ENCODE data around the gene MUC4. TPM values are rescaled to one million over a fixed set of nuclear protein-coding genes. Genes with fewer than 3 reads are reported as not detected.

MUC4 gene
- total and polyA plus RNA-seq, 2 donors from 2014 or later: 0.19 TPM; not detected in 1

DNA sequence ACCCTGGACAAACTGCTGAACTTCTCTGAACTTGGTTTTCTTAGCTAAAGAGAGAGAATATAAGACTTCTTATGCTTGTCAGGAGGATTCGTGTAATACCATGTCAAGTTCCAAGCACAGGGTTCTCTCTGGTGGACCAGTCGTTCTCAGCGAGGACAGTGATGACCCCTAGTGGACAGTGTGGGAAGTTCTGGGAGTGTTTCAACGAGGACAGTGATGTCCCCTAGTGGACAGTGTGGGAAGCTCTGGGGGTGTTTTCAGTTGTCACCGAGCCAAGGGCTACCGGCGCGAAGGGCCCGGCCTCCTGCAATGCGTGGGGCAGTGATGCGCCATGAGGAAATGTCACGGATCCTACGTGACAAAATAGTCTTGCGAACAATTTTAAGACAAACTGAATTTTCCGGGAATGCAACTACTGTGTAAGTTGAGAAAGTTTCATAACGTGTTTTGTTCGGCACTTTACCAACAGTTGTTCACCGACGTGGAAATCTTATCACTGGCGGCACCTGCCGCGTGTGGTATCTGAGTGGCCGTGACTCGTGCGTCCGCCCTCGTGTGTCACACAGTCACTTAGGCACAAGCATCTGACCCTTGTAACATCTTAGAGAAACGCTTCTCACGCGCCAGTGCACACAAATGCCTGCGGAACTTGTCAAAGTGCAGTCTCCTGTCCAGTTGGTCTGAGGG lies 39.3 kb upstream of the MUC4 start:
- FAIRE-seq: no peak
- peak overlapping the region in 1 of 3 donors; percentile 15 for H3K4me3 ChIP-seq (ENCODE audit: low read length in 3 of 3)

GRCh38 chr3:195849322-195850074 lies 37.8 kb upstream of the MUC4 start:
- Histone ChIP-seq H3K4me1 (ENCODE audit: control insufficient read depth in 2 of 3, insufficient read depth in 2 of 3, low read depth in 1 of 3, low read length in 3 of 3) (no peaks in the 10 kb centered on the region), H3K27me3 (ENCODE audit: control insufficient read depth, insufficient read depth, low read length) (peaks cover 2% of the 10 kb centered on the region), H3K9me3 (ENCODE audit: control insufficient read depth in 2 of 3, insufficient read depth in 1 of 3, low read length in 3 of 3) (no peaks in the 10 kb centered on the region), H3K4me3 (ENCODE audit: low read length in 3 of 3) (no peak overlapping the region), H3K36me3 (ENCODE audit: control insufficient read depth in 2 of 3, insufficient read depth in 3 of 3, low read length in 3 of 3) (no peaks in the 10 kb centered on the region), H3K27ac (ENCODE audit: low read depth in 2 of 2, low read length in 2 of 2) (no peak overlapping the region), H3K9ac (ENCODE audit: low read length in 3 of 3) (no peak overlapping the region)
- DNase-seq (peak in 2 of 5 donors; percentile 46 to 61), FAIRE-seq (no peak)
- intact Hi-C loops (cut with DNase I): no loop called here
- peak; percentile 8 for TF ChIP-seq CTCF (IDR thresholded peaks at IDR 0.05; ENCODE audit: borderline replicate concordance, extremely low read depth, insufficient read depth)

More for the DNA sequence above, 39.3 kb upstream of the MUC4 start:
- intact Hi-C loops (cut with DNase I): no loop called here
- Histone ChIP-seq H3K27ac (ENCODE audit: low read depth in 2 of 2, low read length in 2 of 2) (no peak overlapping the region), H3K4me1 (ENCODE audit: control insufficient read depth in 2 of 3, insufficient read depth in 2 of 3, low read depth in 1 of 3, low read length in 3 of 3) (no peaks in the 10 kb centered on the region), H3K9me3 (ENCODE audit: control insufficient read depth in 2 of 3, insufficient read depth in 1 of 3, low read length in 3 of 3) (no peaks in the 10 kb centered on the region), H3K27me3 (ENCODE audit: control insufficient read depth, insufficient read depth, low read length) (peaks cover 2% of the 10 kb centered on the region), H3K9ac (ENCODE audit: low read length in 3 of 3) (peak overlapping the region in 1 of 3 donors; percentile 15), H3K36me3 (ENCODE audit: control insufficient read depth in 2 of 3, insufficient read depth in 3 of 3, low read length in 3 of 3) (no peaks in the 10 kb centered on the region)
- peak in 4 of 5 donors; percentile 90 to 95 (median 94) for DNase-seq
- TF ChIP-seq CTCF (IDR thresholded peaks at IDR 0.05; ENCODE audit: borderline replicate concordance, extremely low read depth, insufficient read depth): peak; percentile 100

- no peak overlapping the region for H3K4me3 ChIP-seq (ENCODE audit: low read length in 3 of 3)
- TF ChIP-seq CTCF (IDR thresholded peaks at IDR 0.05; ENCODE audit: borderline replicate concordance, extremely low read depth, insufficient read depth): no peak
- FAIRE-seq (no peak), DNase-seq (peak in 1 of 5 donors; percentile 69)
- H3K9ac ChIP-seq (ENCODE audit: low read length in 3 of 3): no peak overlapping the region
- no peaks in the 10 kb centered on the region for H3K4me1 ChIP-seq (ENCODE audit: control insufficient read depth in 2 of 3, insufficient read depth in 2 of 3, low read depth in 1 of 3, low read length in 3 of 3)
- intact Hi-C loops (cut with DNase I): no loop called here
- H3K9me3 ChIP-seq (ENCODE audit: control insufficient read depth in 2 of 3, insufficient read depth in 1 of 3, low read length in 3 of 3): no peaks in the 10 kb centered on the region
- H3K27me3 ChIP-seq (ENCODE audit: control insufficient read depth, insufficient read depth, low read length): peaks cover 2% of the 10 kb centered on the region
- H3K36me3 ChIP-seq (ENCODE audit: control insufficient read depth in 2 of 3, insufficient read depth in 3 of 3, low read length in 3 of 3): no peaks in the 10 kb centered on the region
- no peak overlapping the region for H3K27ac ChIP-seq (ENCODE audit: low read depth in 2 of 2, low read length in 2 of 2)
Observed at GRCh38 chr3:195847055-195847950, 35.6 kb upstream of the MUC4 start.
